HEK293T (cell line): ENCODE measurements around the gene LRRC4C.

Experiments
- CTCF ChIA-PET: fragments of 350-600 bp; formaldehyde crosslinking; extraction: SDS; loops from one replicate; lab custom pipeline; 2021; ENCODE audit warnings: antibody characterized with exemption, inconsistent platforms; lab: Yijun Ruan, JAX
- POLR2A ChIA-PET: fragments of 350-600 bp; formaldehyde crosslinking; extraction: SDS; loops from one replicate; lab custom pipeline; 2020; ENCODE audit warnings: antibody characterized with exemption, inconsistent platforms; lab: Yijun Ruan, JAX
- DNase-seq: peaks from one replicate; pipeline ENCODE4 v3.0.0; 2012; ENCODE audit warnings: mixed read lengths; ENCODE audit errors: extremely low spot score
- ARNT ChIP-seq: fragments of 450-650 bp; IDR thresholded peaks from 2 replicates; pipeline ENCODE4 v1.6.1; 2017; ENCODE audit warnings: mild to moderate bottlenecking
- BHLHE40 ChIP-seq: fragments of 450-650 bp; IDR thresholded peaks from 2 replicates; pipeline ENCODE4 v1.6.1; 2016; ENCODE audit warnings: mild to moderate bottlenecking, moderate library complexity, borderline replicate concordance
- CTBP1 ChIP-seq: fragments of 450-650 bp; IDR thresholded peaks from 2 replicates; pipeline ENCODE4 v1.6.1; 2016; ENCODE audit warnings: borderline replicate concordance
- ELF4 ChIP-seq: fragments of 450-650 bp; IDR thresholded peaks from 2 replicates; pipeline ENCODE4 v1.6.1; 2017; ENCODE audit warnings: antibody characterized with exemption
- FOXA1 ChIP-seq: fragments of 450-650 bp; IDR thresholded peaks from 2 replicates; pipeline ENCODE4 v1.6.1; 2016; ENCODE audit warnings: mild to moderate bottlenecking
- FOXK2 ChIP-seq: fragments of 450-650 bp; IDR thresholded peaks from 2 replicates; pipeline ENCODE4 v1.6.1; 2016; ENCODE audit warnings: mild to moderate bottlenecking
- FOXM1 ChIP-seq: fragments of 450-650 bp; IDR thresholded peaks from 2 replicates; pipeline ENCODE4 v1.6.1; 2017; ENCODE audit warnings: mild to moderate bottlenecking, borderline replicate concordance
- HDGF ChIP-seq: fragments of 450-650 bp; IDR thresholded peaks from 2 replicates; pipeline ENCODE4 v1.6.1; 2017; ENCODE audit warnings: antibody characterized with exemption, borderline replicate concordance
- L3MBTL2 ChIP-seq: fragments of 450-650 bp; conservative IDR thresholded peaks from 2 replicates; pipeline ENCODE4 v1.6.1; 2016; ENCODE audit warnings: mild to moderate bottlenecking
- LEF1 ChIP-seq: fragments of 450-650 bp; IDR thresholded peaks from 2 replicates; pipeline ENCODE4 v1.6.1; 2017; ENCODE audit warnings: mild to moderate bottlenecking, borderline replicate concordance
- NFRKB ChIP-seq: fragments of 450-650 bp; IDR thresholded peaks from 2 replicates; pipeline ENCODE4 v1.6.1; 2016; ENCODE audit warnings: mild to moderate bottlenecking, moderate library complexity
- SP1 ChIP-seq: fragments of 450-650 bp; IDR thresholded peaks from 2 replicates; pipeline ENCODE4 v1.6.1; 2017
- SUZ12 ChIP-seq: fragments of 450-650 bp; IDR thresholded peaks from 2 replicates; pipeline ENCODE4 v1.6.1; 2016; ENCODE audit warnings: mild to moderate bottlenecking
- TARDBP ChIP-seq: fragments of 450-650 bp; IDR thresholded peaks from 2 replicates; pipeline ENCODE4 v1.6.1; 2016
- ZNF384 ChIP-seq: fragments of 450-650 bp; IDR thresholded peaks from 2 replicates; pipeline ENCODE4 v1.6.1; 2016
- TF ChIP-seq, protein P1 (sequence below): fragments of 450-650 bp; IDR thresholded peaks from 2 replicates; pipeline ENCODE4 v1.6.1; 2016

Gene LRRC4C

DNA sequence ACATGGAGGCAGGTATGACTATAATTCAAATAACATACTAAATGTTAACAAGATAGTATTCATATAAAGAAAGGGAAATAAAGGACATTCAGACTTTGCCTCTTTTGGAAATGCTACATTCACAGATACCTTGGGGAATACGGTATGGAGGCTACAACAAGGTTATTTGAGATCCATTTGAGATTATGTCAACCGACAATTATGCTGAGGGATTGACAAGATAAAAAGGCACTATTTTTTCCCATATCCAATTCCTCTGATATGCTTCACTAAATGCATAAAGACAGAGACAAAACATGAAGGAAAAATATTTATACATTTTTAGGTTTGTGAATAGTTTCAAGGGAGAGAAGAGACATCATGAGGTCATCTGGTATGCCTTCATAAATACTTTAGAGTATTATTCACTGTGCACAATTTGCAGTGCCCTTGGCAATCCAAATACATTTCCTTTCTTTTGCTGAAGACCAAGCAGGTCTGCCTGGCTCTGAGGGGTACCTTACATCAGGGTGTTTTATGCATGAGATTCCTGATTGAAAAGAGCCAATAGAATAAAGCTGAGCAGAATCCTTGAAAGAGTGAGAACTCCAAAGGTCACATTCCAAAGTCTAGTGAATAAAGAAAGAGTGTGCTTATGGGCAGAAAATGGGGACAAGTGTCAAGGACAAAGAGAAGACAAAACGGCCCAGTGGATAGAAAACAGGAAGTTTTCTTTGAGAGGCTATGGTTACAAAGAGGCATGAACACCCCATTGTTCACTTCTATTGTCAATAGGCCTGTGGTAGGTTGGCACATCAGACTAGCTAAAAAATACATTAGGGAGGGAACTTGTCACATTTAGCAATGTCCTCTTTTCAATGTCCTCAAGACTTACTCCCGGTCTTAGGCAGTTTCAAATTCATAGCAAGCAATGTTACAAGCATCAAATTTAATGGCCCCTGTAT is 455.8 kb downstream of the LRRC4C start:
- CTCF ChIA-PET, result no interaction called here
- POLR2A ChIA-PET, result no interaction called here
- DNase-seq, result no peak
- TF ChIP-seq TARDBP (no peak), SUZ12 (no peak), CTBP1 (no peak), ARNT (no peak), NFRKB (no peak)

GRCh38 chr11:40998920-40999319 is 460.5 kb downstream of the LRRC4C start:
- TF ChIP-seq ZNF384 (no peak), SP1 (no peak), FOXM1 (no peak), LEF1 (no peak), SUZ12 (no peak), BHLHE40 (no peak)
- TF ChIP-seq, protein P1, sequence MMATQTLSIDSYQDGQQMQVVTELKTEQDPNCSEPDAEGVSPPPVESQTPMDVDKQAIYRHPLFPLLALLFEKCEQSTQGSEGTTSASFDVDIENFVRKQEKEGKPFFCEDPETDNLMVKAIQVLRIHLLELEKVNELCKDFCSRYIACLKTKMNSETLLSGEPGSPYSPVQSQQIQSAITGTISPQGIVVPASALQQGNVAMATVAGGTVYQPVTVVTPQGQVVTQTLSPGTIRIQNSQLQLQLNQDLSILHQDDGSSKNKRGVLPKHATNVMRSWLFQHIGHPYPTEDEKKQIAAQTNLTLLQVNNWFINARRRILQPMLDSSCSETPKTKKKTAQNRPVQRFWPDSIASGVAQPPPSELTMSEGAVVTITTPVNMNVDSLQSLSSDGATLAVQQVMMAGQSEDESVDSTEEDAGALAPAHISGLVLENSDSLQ, result no peak
- ChIA-PET POLR2A (no interaction called here), CTCF (no interaction called here)
- DNase-seq, result no peak

GRCh38 chr11:40987776-40988435 is 471.5 kb downstream of the LRRC4C start:
- no peak for DNase-seq
- POLR2A ChIA-PET, result no interaction called here
- no peak for TF ChIP-seq BHLHE40
- no peak for TF ChIP-seq NFRKB
- TF ChIP-seq SUZ12, result no peak
- no peak for TF ChIP-seq SP1
- TF ChIP-seq CTBP1, result no peak
- TF ChIP-seq FOXM1, result no peak
- CTCF ChIA-PET, result no interaction called here

GRCh38 chr11:40986320-40986719 is 473.1 kb downstream of the LRRC4C start:
- POLR2A ChIA-PET, result no interaction called here
- CTCF ChIA-PET, result interaction anchor here (0.6 kb wide), 1 partner anchor 76 kb away, joined by 3 read pairs; no protein-coding TSS in a partner anchor
- DNase-seq, result no peak
- TF ChIP-seq LEF1, result no peak
- TF ChIP-seq, protein P1, result no peak
- no peak for TF ChIP-seq ARNT
- no peak for TF ChIP-seq HDGF
- TF ChIP-seq ZNF384, result no peak
- no peak for TF ChIP-seq ELF4
- no peak for TF ChIP-seq CTBP1
- no peak for TF ChIP-seq BHLHE40
- TF ChIP-seq SP1, result no peak
- no peak for TF ChIP-seq FOXM1
- no peak for TF ChIP-seq TARDBP
- no peak for TF ChIP-seq NFRKB
- no peak for TF ChIP-seq FOXA1
- TF ChIP-seq FOXK2, result no peak
- no peak for TF ChIP-seq SUZ12

DNA sequence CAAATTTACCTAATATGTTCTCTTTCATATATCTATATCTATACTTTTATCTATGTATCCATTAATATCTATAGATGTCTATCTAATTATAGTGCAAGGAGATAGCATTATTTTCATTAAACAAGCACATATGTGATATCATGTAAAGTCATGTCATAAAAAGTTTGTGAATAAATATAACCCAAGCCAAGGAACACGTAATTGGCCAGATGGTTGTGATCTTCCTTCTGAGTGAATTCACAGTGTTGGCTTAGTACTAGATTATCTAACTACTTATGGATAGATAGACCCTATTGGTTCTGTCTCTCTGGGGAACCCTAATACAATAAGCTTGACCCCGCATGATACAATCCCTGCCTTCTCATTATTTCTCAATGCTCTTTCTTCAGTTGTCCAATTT is 484.4 kb downstream of the LRRC4C start:
- DNase-seq, result no peak
- ChIA-PET CTCF (no interaction called here), POLR2A (interaction anchor here (0.7 kb wide), 1 partner anchor 51 kb away, joined by 3 read pairs; no protein-coding TSS in a partner anchor)
- no peak for TF ChIP-seq SUZ12
- TF ChIP-seq FOXA1, result no peak
- no peak for TF ChIP-seq ZNF384
- TF ChIP-seq ARNT, result no peak
- no peak for TF ChIP-seq L3MBTL2
- TF ChIP-seq, protein P1, result no peak
- no peak for TF ChIP-seq ELF4
- TF ChIP-seq FOXK2, result no peak
- no peak for TF ChIP-seq HDGF
- no peak for TF ChIP-seq LEF1
- no peak for TF ChIP-seq CTBP1
- TF ChIP-seq TARDBP, result no peak
- TF ChIP-seq NFRKB, result no peak
- TF ChIP-seq BHLHE40, result no peak
- no peak for TF ChIP-seq FOXM1
- no peak for TF ChIP-seq SP1

DNA sequence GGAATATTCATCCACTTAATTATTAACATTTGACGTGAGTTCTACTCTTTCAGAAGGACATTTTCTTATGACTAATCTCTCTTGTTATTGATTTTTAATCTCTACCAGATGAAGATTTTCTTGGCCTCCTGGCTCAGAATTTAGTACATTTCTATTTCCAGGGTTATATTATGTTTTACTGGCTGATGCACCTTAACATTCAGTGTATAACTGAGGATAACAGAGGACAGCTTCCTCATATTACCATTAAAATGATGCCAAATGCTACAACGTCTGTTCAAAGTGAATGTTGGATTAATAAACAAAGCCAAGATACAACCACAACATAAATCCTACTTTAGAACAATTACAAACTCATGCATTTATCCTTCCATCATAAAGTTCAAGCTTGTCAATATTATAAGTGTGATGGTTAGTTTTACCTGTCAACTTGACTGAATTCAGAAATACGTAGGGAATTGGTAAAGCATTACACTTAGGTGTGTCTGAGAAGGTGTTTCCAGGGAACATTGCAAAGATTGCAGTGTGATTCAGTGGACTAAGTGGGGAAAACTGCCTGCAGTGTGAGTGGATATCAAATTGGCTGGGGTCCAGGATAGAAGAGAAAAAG is 485.2 kb downstream of the LRRC4C start:
- ChIA-PET CTCF (no interaction called here), POLR2A (interaction anchor here (0.7 kb wide), 1 partner anchor 52 kb away, joined by 3 read pairs; no protein-coding TSS in a partner anchor)
- TF ChIP-seq SP1, result no peak
- TF ChIP-seq FOXA1, result no peak
- no peak for TF ChIP-seq LEF1
- TF ChIP-seq SUZ12, result no peak
- no peak for TF ChIP-seq ZNF384
- TF ChIP-seq NFRKB, result no peak
- TF ChIP-seq ARNT, result no peak
- no peak for TF ChIP-seq L3MBTL2
- no peak for TF ChIP-seq FOXM1
- TF ChIP-seq TARDBP, result no peak
- TF ChIP-seq HDGF, result no peak
- TF ChIP-seq FOXK2, result no peak
- DNase-seq, result no peak
